Gastrocnemius medialis (tissue), 4 donors: ENCODE measurements around the gene KIAA0040. TPM values are rescaled to one million over a fixed set of nuclear protein-coding genes. Genes with fewer than 3 reads are reported as not detected.

ENCODE experiments used
- ATAC-seq, 2 donors: fragments of 150-250 bp; one replicate each; pipeline ENCODE4 v1.9.1; 2016
- DNase-seq, 2 donors: peaks; one replicate each; pipeline ENCODE4 v3.0.0-alpha.2; 2019
- H3K27ac ChIP-seq, 4 donors: fragments of 200-600 bp; sonication (generic); 1 replicate in 1 of 4; 2 replicates in 3 of 4; pipeline ENCODE4 v1.5.1; 2016 to 2018; ENCODE audit warnings: mild to moderate bottlenecking in 2 of 4, moderate library complexity in 1 of 4
- H3K27me3 ChIP-seq, 3 donors: fragments of 200-600 bp; sonication (generic) in 2 of 3; 1 replicate in 1 of 3; 2 replicates in 2 of 3; pipeline versions ENCODE4 v1.5.1 to v1.6.0; 2016 to 2019; ENCODE audit warnings: mild to moderate bottlenecking in 1 of 3, moderate library complexity in 1 of 3
- H3K36me3 ChIP-seq, 2 donors: fragments of 200-600 bp; sonication (generic) in 1 of 2; one replicate each; pipeline ENCODE4 v1.5.1; 2017 to 2018
- H3K4me1 ChIP-seq, 2 donors: fragments of 200-600 bp; sonication (generic) in 1 of 2; one replicate each; pipeline ENCODE4 v1.5.1; 2016 to 2017; ENCODE audit warnings: mild to moderate bottlenecking in 2 of 2
- H3K4me3 ChIP-seq, 4 donors: fragments of 200-600 bp; sonication (generic) in 3 of 4; 1 replicate in 1 of 4; 2 replicates in 3 of 4; pipeline ENCODE4 v1.5.1; 2016 to 2019; ENCODE audit warnings: mild to moderate bottlenecking in 2 of 4
- H3K9me3 ChIP-seq, 3 donors: fragments of 200-600 bp; sonication (generic) in 2 of 3; 1 replicate in 1 of 3; 2 replicates in 2 of 3; pipeline ENCODE4 v1.5.1; 2016 to 2019
- POLR2A ChIP-seq, 2 donors: fragments of 450-650 bp; IDR thresholded peaks; one replicate each; pipeline ENCODE4 v1.6.1; 2017; ENCODE audit warnings: antibody characterized with exemption in 2 of 2, mild to moderate bottlenecking in 2 of 2, moderate library complexity in 2 of 2
- in situ Hi-C, 4 donors: fragments of 200-750 bp; cut with MboI; loops; one replicate each; pipeline versions ENCODE4 v1.15.0 to v1.8.0; 2017; ENCODE audit warnings: low sequenced_read_pairs in 4 of 4
- intact Hi-C: fragments of 100-400 bp; cut with DNase I; formaldehyde crosslinking; loops from one replicate; pipeline ENCODE4 v1.15.1; 2023; ENCODE audit warnings: low total_unique reads
- total RNA-seq, 4 donors: library from RNA; depleted of rRNA; stranded (reverse); fragments of >200 nt; gene quantifications; one replicate each; pipeline versions ENCODE4 v1.1.0 to v1.2.3, GENCODE V29; 2016
- TF ChIP-seq, protein P1 (sequence below), 5 experiments: fragments of 450-650 bp in 3 of 5; fragments of 200-600 bp in 2 of 5; sonication (generic) in 2 of 5; IDR thresholded peaks in 4 of 5; conservative IDR thresholded peaks in 1 of 5; 1 replicate in 4 of 5; 2 replicates in 1 of 5; pipeline ENCODE4 v1.5.1; 2016 to 2019; ENCODE audit warnings: antibody characterized with exemption in 5 of 5, mild to moderate bottlenecking in 3 of 5, moderate library complexity in 3 of 5

KIAA0040 gene
- total RNA-seq, 4 donors from 2014 or later: 17.5 to 33.1 (median 19.5) TPM

DNA sequence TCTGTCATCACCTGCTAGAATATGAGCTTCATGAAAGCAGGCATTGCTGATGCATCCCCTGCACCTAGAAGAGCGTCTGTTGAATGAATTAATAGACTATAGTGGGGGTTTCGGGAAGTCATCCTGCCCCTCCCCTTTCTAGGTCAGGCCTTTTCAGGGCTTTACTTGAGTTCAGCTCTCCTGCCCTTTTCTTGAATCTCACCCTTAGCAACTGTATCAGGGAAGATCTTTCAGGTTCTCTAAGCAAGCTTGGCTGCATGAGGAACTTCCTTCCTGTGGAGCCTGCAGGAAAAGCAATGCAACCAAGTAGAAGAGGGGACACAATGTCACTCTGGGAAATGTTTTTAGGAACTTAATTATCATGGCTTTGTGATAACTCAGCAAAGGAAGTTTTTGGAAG, 27.2 kb upstream of the KIAA0040 start:
- DNase-seq (no peak), ATAC-seq (peak in 1 of 2 donors; percentile 38)
- H3K4me3 ChIP-seq: no peak overlapping the region
- no peaks in the 10 kb centered on the region for H3K36me3 ChIP-seq
- no peaks in the 10 kb centered on the region for H3K9me3 ChIP-seq
- no peaks in the 10 kb centered on the region for H3K27me3 ChIP-seq
- in situ Hi-C loops: no loop called here
- intact Hi-C loops: loop anchor here (2.0 kb wide), 1 partner anchor 65 kb away; no protein-coding TSS in a partner anchor
- peaks cover 6 to 38% of the 10 kb centered on the region in 2 donors for H3K4me1 ChIP-seq
- H3K27ac ChIP-seq: peak overlapping the region in 2 of 4 donors; percentile 9 to 29
- TF ChIP-seq, protein P1, sequence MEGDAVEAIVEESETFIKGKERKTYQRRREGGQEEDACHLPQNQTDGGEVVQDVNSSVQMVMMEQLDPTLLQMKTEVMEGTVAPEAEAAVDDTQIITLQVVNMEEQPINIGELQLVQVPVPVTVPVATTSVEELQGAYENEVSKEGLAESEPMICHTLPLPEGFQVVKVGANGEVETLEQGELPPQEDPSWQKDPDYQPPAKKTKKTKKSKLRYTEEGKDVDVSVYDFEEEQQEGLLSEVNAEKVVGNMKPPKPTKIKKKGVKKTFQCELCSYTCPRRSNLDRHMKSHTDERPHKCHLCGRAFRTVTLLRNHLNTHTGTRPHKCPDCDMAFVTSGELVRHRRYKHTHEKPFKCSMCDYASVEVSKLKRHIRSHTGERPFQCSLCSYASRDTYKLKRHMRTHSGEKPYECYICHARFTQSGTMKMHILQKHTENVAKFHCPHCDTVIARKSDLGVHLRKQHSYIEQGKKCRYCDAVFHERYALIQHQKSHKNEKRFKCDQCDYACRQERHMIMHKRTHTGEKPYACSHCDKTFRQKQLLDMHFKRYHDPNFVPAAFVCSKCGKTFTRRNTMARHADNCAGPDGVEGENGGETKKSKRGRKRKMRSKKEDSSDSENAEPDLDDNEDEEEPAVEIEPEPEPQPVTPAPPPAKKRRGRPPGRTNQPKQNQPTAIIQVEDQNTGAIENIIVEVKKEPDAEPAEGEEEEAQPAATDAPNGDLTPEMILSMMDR (IDR thresholded peaks at IDR 0.05 in 4 of 5, conservative IDR thresholded peaks at IDR 0.05 in 1 of 5): no peak
- TF ChIP-seq POLR2A (IDR thresholded peaks at IDR 0.05): no peak

DNA sequence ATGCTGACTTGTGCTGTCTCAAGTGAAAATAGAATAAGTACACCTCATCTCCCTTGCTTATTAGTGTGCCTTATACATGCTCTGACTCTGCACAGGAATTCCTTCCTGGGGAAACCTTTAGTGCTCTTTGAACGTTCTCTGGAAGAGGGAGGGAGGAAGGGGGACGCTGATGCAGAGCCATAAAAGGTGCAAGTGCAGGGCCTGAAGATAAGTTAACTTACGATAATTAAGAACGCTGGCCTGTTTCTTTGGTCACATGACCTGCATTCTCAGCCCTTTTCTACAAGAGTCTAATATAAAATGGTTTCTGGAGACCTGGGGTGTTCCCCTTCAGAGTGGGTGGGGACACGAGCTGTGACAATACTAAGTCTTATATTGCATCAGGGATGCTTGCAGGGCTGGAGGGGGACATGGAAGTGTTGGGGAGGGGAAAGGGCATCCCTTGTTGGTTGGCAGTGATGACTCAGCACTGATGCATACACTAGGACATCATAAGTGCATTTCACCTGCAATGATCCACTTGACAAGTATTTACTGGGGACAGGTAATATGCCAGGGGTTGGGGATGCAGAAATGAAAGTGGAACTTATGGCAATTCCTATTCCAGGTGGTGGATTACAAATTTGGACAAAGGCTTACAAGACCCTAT, 26.3 kb upstream of the KIAA0040 start:
- in situ Hi-C loops (no loop called here), intact Hi-C loops (no loop called here)
- no peak for TF ChIP-seq POLR2A (IDR thresholded peaks at IDR 0.05)
- TF ChIP-seq, protein P1 (IDR thresholded peaks at IDR 0.05 in 4 of 5, conservative IDR thresholded peaks at IDR 0.05 in 1 of 5): no peak
- H3K4me1 ChIP-seq: peaks cover 6 to 38% of the 10 kb centered on the region in 2 donors
- no peaks in the 10 kb centered on the region for H3K36me3 ChIP-seq
- H3K4me3 ChIP-seq: no peak overlapping the region
- H3K9me3 ChIP-seq: peaks cover 0 to 1% (median under 1%) of the 10 kb centered on the region in 3 donors
- ATAC-seq (no peak), DNase-seq (no peak)
- peak overlapping the region in 1 of 4 donors; percentile 52 for H3K27ac ChIP-seq
- no peaks in the 10 kb centered on the region for H3K27me3 ChIP-seq

DNA sequence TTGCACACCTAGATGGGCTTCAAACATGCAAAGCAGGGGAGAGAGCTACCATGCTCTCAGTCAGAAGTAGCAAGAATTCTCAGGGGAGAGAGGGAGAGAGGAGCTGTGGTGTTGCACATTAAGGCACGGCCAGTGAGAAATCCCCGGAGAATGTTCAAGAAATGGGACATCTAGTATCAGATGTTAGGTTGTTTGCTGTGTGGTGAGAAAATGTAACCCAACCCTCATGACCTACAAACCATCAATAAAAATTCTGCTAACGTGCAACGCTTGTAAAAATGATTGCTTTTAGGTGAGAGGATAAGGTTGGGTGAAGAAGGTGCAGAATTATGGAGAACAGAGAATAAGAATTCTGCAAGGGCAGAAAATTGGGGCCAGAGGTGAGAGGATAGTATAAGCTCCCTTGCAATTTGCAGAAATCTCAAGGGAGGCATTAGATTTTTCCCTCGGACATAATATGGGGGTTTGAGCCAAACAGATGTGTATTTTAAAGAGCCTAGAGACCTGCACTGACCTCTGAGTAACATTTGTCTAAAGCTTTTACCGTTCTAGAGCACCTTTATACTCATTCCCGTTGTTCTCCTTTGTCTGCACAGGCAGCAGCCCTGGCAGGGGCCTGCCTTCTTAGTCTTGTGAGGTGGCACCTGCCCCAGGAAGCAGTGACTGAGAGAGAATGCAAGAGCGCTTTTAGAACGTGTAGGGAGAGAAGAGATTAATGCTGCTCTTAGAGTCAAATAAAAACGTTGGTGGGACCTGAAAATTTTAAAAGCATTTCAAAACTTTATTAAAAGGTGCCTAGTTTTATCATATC, 25.4 kb upstream of the KIAA0040 start:
- peak overlapping the region in 1 of 4 donors; percentile 52 for H3K27ac ChIP-seq
- H3K4me3 ChIP-seq: no peak overlapping the region
- ATAC-seq (peak; percentile 46 to 72), DNase-seq (no peak)
- no peaks in the 10 kb centered on the region for H3K27me3 ChIP-seq
- intact Hi-C loops (no loop called here), in situ Hi-C loops (no loop called here)
- no peak for TF ChIP-seq POLR2A (IDR thresholded peaks at IDR 0.05)
- TF ChIP-seq, protein P1 (IDR thresholded peaks at IDR 0.05 in 4 of 5, conservative IDR thresholded peaks at IDR 0.05 in 1 of 5): no peak
- H3K36me3 ChIP-seq: no peaks in the 10 kb centered on the region
- peaks cover 0 to 6% (median 6%) of the 10 kb centered on the region in 3 donors for H3K9me3 ChIP-seq
- peaks cover 6 to 38% of the 10 kb centered on the region in 2 donors for H3K4me1 ChIP-seq

DNA sequence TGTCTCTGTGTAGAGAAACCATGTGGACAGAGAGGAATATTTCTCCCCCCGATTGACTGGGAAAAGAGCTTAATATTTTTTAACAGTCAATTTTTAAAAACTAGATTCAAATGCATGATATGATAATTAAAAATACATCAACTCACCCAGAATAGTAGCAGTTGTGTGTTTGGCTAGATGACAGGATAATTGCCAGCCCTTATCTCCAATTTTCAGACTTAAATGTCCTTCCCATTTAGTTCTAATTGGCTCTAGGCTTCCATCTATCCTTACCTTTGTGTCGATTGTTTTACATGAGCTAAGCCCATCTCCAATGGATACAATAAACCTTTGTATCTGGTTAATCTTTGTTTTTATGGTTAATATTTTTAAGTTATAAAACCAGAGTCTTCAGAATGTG, 23.9 kb upstream of the KIAA0040 start:
- Histone ChIP-seq H3K9me3 (peaks cover 0 to 6% (median 6%) of the 10 kb centered on the region in 3 donors), H3K36me3 (no peaks in the 10 kb centered on the region), H3K4me1 (peaks cover 6 to 38% of the 10 kb centered on the region in 2 donors), H3K4me3 (no peak overlapping the region), H3K27me3 (no peaks in the 10 kb centered on the region), H3K27ac (no peak overlapping the region)
- TF ChIP-seq, protein P1 (IDR thresholded peaks at IDR 0.05 in 4 of 5, conservative IDR thresholded peaks at IDR 0.05 in 1 of 5): no peak
- TF ChIP-seq POLR2A (IDR thresholded peaks at IDR 0.05): no peak
- DNase-seq: no peak
- in situ Hi-C loops (no loop called here), intact Hi-C loops (no loop called here)
- ATAC-seq: no peak
